AG04449 (cell line): ENCODE measurements around the gene GPR32.

Experiments
- CTCF ChIA-PET: fragments of 350-600 bp; formaldehyde crosslinking; extraction: SDS; loops from one replicate; lab custom pipeline; 2021; ENCODE audit warnings: antibody characterized with exemption; lab: Yijun Ruan, JAX
- POLR2A ChIA-PET: fragments of 400-600, 350-600 bp; formaldehyde crosslinking; extraction: SDS; loops from one replicate; lab custom pipeline; 2020; ENCODE audit warnings: antibody characterized with exemption, inconsistent platforms; lab: Yijun Ruan, JAX
- DNase-seq: peaks from one replicate; pipeline ENCODE4 v3.0.0-alpha.2; 2010; ENCODE audit warnings: low read depth, low spot score
- H3K4me3 ChIP-seq: 2 replicates; pipeline ENCODE4 v1.5.1; 2011; ENCODE audit warnings: low read depth, mild to moderate bottlenecking, control low read depth, low read length
- TF ChIP-seq, protein P1 (sequence below): IDR thresholded peaks from one replicate; pipeline ENCODE4 v1.5.1; 2011; ENCODE audit warnings: mild to moderate bottlenecking, moderate library complexity, low read length, control low read depth, inconsistent platforms; ENCODE audit not compliant: insufficient read depth; ENCODE audit errors: missing control alignments

Gene GPR32

DNA sequence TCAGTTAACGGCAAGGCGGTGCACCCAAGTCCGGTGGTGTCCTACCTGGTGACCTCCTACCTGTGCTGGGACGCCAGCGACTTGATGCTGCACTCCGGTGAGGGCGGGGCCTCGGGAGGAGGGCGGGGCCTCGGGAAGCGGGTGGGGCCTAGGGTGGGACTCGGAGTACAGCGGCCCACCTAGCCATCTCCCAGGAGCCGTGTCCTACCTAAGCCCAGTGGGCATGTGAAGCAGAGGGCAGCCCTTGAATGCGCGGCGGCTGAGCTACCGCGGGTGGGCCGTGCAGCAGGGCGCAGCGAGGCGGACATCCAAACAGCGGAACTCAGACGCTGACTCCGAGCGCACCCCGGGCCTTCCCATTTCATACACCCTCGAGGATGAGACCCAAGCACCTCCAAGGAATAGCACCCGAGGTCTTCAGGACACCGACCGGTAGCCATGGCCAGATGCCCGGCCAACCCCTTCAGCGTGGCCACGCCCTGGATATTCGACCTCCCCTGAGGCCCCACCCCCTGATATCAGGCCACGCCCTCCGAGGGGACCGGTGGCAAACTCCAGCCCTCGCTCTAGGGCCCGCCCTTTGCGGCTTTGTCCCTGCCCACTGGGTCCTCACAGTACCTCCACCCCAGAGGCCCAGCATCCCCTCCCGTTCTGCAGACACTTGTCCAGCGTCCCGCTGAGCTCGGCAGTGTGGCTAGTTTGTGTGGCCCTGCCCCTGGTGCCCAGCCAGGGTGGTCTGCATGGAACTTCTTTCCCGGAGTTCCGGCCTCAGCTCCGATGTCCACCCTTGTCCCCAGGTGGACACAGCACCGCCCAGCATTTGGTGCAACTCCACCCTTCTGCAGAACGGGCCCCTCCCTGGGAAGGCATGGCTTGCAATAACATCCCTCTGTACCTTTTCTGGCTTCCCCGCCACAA lies 47.9 kb downstream of the GPR32 start:
- CTCF ChIA-PET: no interaction called here
- TF ChIP-seq, protein P1, sequence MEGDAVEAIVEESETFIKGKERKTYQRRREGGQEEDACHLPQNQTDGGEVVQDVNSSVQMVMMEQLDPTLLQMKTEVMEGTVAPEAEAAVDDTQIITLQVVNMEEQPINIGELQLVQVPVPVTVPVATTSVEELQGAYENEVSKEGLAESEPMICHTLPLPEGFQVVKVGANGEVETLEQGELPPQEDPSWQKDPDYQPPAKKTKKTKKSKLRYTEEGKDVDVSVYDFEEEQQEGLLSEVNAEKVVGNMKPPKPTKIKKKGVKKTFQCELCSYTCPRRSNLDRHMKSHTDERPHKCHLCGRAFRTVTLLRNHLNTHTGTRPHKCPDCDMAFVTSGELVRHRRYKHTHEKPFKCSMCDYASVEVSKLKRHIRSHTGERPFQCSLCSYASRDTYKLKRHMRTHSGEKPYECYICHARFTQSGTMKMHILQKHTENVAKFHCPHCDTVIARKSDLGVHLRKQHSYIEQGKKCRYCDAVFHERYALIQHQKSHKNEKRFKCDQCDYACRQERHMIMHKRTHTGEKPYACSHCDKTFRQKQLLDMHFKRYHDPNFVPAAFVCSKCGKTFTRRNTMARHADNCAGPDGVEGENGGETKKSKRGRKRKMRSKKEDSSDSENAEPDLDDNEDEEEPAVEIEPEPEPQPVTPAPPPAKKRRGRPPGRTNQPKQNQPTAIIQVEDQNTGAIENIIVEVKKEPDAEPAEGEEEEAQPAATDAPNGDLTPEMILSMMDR: no peak
- H3K4me3 ChIP-seq: peak overlapping the region; percentile 46
- POLR2A ChIA-PET: no interaction called here
- DNase-seq: no peak

DNA sequence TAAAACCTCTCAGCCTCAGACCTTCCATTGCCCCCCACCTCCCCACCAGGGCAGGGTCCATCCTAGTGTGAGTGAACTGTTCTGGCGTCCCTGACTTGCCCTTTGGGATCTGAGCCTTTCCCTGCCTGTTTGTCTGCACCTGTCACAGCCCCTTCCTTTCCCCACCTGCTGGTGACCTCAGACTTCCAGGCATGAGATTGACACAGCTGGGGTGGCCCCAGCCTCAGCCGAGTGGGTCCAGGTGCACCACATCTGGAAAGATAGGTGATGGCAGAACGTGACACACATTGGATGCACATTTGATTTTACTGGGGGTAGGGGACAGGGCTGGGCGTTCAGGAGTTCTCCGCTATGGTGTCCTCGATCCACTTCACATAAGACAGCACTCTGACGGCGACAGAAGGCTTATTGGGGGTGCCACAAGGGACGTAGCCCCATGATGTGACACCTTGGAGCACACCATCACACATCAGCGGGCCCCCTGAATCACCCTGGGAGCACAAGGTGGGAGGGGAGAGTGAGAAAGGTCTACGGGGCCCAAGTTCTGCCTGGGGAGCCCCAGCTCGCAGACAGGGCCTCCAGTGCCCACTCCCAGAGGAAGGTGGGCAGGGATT lies 48.7 kb downstream of the GPR32 start:
- no peak for DNase-seq
- H3K4me3 ChIP-seq: no peak overlapping the region
- ChIA-PET POLR2A (no interaction called here), CTCF (no interaction called here)
- TF ChIP-seq, protein P1: no peak

DNA sequence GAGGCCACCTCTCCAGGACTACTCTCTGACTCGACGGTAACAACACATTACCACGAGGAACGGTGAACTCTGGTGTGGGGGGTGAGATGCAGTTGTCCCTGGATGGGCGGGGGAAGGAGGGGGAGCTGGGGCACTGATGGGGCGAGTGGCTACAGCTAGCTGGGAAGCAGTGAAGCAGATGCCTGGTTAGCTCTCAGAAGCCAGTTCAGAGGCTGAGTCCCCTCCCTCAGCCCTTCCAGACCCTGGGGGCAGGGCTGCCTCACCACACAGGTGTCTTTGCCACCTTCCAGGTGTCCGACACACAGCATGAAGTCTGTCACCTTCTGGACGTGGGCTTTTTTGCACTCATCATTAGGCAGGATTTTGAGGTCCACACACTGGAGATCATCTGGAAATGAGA lies 49.4 kb downstream of the GPR32 start:
- no peak overlapping the region for H3K4me3 ChIP-seq
- POLR2A ChIA-PET: no interaction called here
- DNase-seq: no peak
- CTCF ChIA-PET: no interaction called here
- TF ChIP-seq, protein P1: no peak

DNA sequence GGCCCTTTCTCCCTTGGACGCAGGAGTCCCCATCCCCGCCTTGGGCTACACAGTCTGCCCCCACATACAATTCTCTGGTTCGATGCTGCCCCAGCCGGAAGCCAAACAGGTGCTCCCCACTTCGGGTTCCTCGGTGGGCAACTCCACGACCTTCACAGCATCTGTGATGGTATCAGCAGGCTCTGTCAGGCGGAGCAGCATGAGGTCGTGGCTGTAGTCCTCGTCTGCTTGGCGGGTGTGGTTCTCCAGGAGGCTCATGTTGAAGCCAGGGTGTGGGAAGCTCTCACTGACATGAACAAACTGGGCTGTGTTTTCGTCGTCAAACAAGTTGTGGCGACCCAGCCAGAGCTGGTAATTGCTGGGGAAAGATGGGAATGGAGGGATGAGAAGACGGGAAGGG lies 49.8 kb downstream of the GPR32 start:
- TF ChIP-seq, protein P1: no peak
- ChIA-PET CTCF (no interaction called here), POLR2A (no interaction called here)
- DNase-seq: no peak
- H3K4me3 ChIP-seq: no peak overlapping the region

DNA sequence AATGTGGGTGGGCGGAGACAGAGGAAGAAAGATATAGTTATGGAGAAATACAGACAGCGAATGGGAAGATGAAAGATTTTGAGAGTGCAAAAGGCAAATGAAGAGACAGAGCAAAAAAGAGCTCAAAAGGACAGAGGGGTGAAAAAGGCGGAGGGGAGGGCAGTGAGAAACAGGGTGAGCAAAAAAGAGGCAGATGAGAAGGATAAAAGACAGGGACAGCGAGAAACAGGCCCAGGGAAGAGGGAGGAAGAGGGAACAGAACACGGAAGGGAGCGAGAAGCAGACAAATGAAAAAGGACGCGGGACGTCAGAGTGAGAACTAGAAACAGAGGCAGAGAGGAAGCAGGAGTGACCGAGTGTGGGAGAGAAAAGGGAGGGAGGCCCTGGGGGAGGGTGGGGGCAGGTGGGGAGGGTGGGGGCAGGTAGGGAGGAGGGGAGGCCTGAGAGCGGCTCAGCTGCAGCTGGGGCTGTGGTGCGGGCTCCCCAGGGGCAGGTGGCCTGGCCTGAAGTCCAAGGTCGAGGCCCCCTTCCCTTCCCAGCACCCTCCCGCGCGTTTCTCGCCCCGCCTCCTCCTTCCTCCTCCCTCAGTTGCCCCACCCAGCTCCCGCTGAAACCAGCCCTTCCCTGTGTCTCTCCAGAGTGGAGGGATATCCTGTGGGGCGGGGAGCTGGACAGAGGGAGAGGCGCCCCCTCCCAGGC lies 50.4 kb downstream of the GPR32 start:
- POLR2A ChIA-PET: no interaction called here
- TF ChIP-seq, protein P1: no peak

DNA sequence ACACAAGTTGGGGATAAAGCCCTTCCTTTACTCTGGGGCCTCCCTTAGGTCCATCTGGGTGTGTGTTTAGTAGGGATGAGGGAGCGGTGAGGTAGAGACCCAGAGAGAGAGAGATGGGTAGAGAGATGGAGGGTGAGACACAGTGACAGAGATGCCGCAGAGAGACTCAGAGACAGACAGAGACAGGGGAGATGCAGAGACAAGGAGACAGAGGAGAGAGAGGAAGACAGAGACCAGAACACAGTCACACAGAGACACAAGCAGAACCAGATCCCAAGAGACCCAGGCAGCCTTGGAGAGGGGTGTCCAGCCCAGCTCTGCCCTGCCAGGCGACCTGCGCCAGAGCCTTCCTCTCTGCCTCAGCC lies 51.0 kb downstream of the GPR32 start:
- ChIA-PET CTCF (no interaction called here), POLR2A (no interaction called here)
- TF ChIP-seq, protein P1: no peak
- no peak for DNase-seq
- no peak overlapping the region for H3K4me3 ChIP-seq

More for the DNA sequence above, 50.4 kb downstream of the GPR32 start:
- no peak overlapping the region for H3K4me3 ChIP-seq
- DNase-seq: no peak
- CTCF ChIA-PET: no interaction called here
